Iris pigment epithelial cell (primary cell): Measurements from ENCODE around the gene VIPR1.
A peak's percentile ranks its signal among the peaks of the same experiment; 100 is the strongest.

ENCODE experiments used
- DNase-seq: peaks from one replicate; pipeline ENCODE4 v3.0.0-alpha.2; 2011; ENCODE audit warnings: low read depth

VIPR1 gene

GRCh38 chr3:42493798-42494151 lies 8.7 kb upstream of the VIPR1 start:
- DNase-seq, result no peak

- no peak for DNase-seq
Observed at GRCh38 chr3:42495393-42495792, 7.0 kb upstream of the VIPR1 start.

GRCh38 chr3:42497009-42497731 lies 5.3 kb upstream of the VIPR1 start:
- peak; percentile 26 for DNase-seq

GRCh38 chr3:42498034-42498433 lies 4.4 kb upstream of the VIPR1 start:
- DNase-seq, result no peak

GRCh38 chr3:42498791-42499477 lies 3.5 kb upstream of the VIPR1 start:
- no peak for DNase-seq

GRCh38 chr3:42499478-42499871 lies 3.0 kb upstream of the VIPR1 start:
- DNase-seq, result no peak

GRCh38 chr3:42500091-42500490 lies 2.4 kb upstream of the VIPR1 start:
- no peak for DNase-seq

- DNase-seq, result no peak
Observed at GRCh38 chr3:42500909-42501308, 1.5 kb upstream of the VIPR1 start.

- DNase-seq, result no peak
Observed at GRCh38 chr3:42501321-42501680, 1.1 kb upstream of the VIPR1 start.

GRCh38 chr3:42501681-42502428 lies 588 bp upstream of the VIPR1 start:
- DNase-seq, result peak; percentile 32

- DNase-seq, result no peak
Observed at GRCh38 chr3:42503251-42503924, 945 bp downstream of the VIPR1 start.

- DNase-seq, result no peak
Observed at GRCh38 chr3:42503957-42504333, 1.5 kb downstream of the VIPR1 start.

- no peak for DNase-seq
Observed at GRCh38 chr3:42504334-42505127, 2.1 kb downstream of the VIPR1 start.

GRCh38 chr3:42505128-42505848 lies 2.8 kb downstream of the VIPR1 start:
- DNase-seq, result no peak

- DNase-seq, result no peak
Observed at GRCh38 chr3:42505849-42506410, 3.5 kb downstream of the VIPR1 start.

- DNase-seq, result no peak
Observed at GRCh38 chr3:42507252-42507651, 4.8 kb downstream of the VIPR1 start.

- no peak for DNase-seq
Observed at GRCh38 chr3:42507761-42508335, 5.4 kb downstream of the VIPR1 start.

- no peak for DNase-seq
Observed at GRCh38 chr3:42508562-42508961, 6.1 kb downstream of the VIPR1 start.

GRCh38 chr3:42509111-42509510 lies 6.7 kb downstream of the VIPR1 start:
- DNase-seq, result no peak

GRCh38 chr3:42510325-42510724 lies 7.9 kb downstream of the VIPR1 start:
- no peak for DNase-seq

GRCh38 chr3:42511201-42511600 lies 8.8 kb downstream of the VIPR1 start:
- no peak for DNase-seq
